Skeletal muscle cell (primary cell): ENCODE data around the gene RPS6KB2.

Experiments
- DNase-seq: peaks from one replicate; pipeline ENCODE4 v3.0.0-alpha.2; 2010; ENCODE audit warnings: low read depth
- H3K4me3 ChIP-seq: 2 replicates; pipeline ENCODE4 v1.5.1; 2011; ENCODE audit warnings: low read depth, mild to moderate bottlenecking, control low read depth, low read length, moderate library complexity

Gene RPS6KB2

GRCh38 chr11:67438158-67438902, 10.0 kb downstream of the RPS6KB2 start:
- no peak for DNase-seq
- no peak overlapping the region for H3K4me3 ChIP-seq

DNA sequence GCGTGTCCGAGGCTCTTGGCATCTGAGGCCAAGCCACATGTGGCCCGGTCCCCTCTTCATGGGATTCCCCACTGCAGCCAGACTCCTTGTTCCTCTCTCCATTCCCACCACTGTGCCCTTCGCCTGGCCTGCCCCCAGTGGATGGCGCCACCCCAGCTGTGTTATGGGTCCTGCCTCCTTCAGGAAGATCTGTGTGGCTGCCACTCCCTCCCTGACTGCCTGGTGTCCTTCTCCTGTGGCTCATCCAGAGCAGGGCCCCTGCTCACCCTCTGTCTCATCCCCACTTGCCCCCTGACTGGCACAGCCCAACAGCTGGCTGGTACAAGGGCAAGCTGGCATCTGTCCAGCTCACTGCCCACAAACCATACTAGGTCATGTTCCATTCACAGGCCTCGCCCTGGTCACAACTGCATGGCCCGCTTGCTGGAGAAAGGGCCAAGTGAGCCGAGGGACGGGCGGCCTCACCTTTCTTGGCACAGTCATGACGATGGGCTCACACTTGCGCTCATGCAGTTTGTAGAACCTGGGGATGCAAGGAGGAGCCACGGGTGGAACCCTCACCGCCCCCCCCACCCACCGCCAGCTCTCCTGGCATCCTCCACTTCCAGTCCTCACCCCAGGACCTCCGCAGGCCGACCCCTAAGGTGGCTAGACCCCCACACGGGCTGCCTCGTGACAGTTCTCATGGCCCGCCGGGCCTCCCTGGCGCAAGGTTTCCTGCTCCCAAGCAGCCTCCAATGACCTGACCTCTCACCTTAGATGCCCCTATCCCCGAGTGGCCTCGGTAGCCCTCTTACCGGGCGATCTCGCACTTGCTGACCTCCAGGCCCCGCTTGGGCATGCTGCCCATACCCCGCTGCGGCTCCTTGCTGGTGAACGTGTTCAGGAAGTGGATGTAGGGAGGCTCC, 11.3 kb downstream of the RPS6KB2 start:
- no peak for DNase-seq

GRCh38 chr11:67440229-67441097, 12.2 kb downstream of the RPS6KB2 start:
- H3K4me3 ChIP-seq: no peak overlapping the region
- DNase-seq: no peak

More for the DNA sequence above, 11.3 kb downstream of the RPS6KB2 start:
- H3K4me3 ChIP-seq: no peak overlapping the region

DNA sequence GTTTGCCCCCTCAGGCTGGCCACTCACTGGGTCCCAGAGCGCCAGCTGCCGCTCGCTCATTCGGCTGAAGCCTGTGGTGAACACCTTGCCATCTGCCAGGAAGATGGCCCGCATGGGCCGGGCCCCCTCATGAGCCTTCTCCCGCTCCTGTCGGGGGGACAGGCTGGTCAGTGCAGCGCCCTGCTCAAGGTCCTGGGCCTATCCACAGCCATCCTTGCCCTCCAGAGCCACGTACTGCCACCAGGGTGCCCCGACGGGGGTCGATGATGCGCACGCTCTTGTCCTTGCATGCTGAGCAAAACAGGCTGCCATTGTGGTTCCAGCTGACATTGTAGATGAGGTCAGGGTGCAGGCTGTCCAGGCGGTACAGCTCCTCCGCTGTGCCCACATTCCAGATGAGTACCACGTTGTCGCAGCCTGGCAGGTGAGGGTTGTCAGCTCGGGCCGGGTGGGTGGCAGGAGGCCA, 12.8 kb downstream of the RPS6KB2 start:
- no peak for DNase-seq
- H3K4me3 ChIP-seq: no peak overlapping the region

DNA sequence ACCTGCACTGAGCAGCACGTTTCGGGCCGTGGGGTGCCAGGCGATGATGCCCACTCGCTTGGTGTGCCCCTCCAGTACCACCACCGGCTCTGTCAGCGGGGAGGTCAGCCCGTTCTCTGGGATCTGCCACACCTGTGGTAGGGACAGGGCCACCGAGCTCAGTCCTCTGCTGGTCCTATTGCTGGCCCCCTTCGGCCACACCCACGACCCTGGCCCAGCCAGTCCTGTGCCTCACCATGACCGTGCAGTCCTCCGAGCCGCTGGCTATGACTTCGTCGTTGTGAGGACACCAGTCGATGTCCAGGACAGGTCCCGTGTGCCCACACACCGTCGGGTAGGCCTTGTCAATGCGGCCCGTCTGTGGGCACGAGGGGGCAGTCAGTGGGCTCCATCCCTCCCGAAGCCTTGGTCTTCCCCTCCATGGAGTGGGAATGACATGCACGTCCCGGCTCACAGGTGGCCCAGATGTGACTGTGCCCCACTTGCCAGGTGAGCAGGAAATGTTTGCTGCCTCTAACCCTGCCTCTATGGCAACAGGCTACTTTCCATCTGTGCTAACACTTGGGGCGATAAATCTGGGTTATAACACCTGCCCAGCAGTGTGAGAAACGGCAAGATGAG, 13.5 kb downstream of the RPS6KB2 start:
- no peak for DNase-seq
- no peak overlapping the region for H3K4me3 ChIP-seq

DNA sequence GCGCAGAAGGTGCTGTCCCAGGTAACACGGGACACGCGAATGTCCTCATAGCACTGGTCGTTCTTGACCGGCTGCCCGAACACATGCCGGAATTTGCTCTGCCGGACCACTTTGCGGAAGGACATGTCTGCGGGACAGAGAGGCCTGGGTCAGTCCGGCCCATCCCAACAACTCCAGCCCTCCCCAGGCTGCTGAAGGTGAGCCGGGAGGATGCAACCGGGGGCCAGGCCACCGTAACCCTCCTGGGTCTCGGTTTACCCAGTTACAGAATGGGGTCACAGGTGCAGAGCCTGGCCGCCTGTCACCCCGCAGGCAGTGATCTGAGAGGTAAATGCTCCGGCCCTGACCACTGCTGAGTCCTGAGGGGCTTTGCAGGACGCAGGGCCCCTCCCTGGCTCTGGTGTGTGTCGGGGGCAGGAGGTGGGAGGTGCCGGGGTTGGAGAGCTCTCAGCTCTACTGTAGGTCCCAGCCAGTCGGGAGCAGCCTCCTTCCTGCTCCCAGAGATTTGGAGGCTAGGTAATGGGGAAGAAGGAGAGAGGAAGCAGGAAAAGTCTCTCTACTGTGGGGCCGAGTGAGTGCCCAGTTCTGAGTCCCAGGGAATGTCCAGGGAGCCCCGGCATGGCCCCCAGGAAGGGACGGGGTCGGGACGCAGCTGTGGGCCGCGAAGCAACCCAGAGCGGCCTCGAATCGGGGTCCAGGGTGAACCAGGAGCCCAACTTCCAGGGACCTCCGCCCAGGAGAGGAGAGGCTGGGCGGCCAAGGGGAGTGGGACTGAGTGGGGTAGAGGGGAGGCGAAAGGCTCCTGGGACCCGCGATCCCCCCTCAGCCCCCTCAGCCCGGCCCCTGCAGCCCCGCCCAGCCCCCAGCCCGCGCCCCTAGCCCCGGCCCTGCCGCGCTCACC, 14.5 kb downstream of the RPS6KB2 start:
- H3K4me3 ChIP-seq: peak overlapping the region; percentile 85
- DNase-seq: no peak

GRCh38 chr11:67445515-67445914, 17.2 kb downstream of the RPS6KB2 start:
- H3K4me3 ChIP-seq: no peak overlapping the region

DNA sequence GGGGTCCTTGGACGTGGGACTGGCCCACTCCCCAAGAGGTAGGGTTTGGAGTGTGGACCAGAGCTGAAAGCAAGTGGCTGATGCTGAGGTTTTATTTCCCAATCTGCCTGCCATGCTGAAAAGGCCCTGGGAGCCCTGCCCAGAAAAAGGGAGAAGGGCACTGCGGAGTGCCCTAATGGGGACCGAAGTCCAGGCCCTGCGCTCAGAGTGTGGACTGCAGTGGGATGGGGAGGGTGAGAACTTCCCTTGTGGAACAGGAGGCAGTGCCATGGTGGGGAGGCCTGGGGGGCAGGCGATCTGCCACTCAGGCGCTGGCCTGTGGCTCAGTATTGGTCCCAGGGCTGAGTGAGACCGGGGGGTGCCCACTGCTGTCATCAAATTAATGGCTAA, 19.9 kb downstream of the RPS6KB2 start:
- DNase-seq: no peak
- H3K4me3 ChIP-seq: no peak overlapping the region

More at GRCh38 chr11:67445515-67445914, 17.2 kb downstream of the RPS6KB2 start:
- DNase-seq: no peak

DNA sequence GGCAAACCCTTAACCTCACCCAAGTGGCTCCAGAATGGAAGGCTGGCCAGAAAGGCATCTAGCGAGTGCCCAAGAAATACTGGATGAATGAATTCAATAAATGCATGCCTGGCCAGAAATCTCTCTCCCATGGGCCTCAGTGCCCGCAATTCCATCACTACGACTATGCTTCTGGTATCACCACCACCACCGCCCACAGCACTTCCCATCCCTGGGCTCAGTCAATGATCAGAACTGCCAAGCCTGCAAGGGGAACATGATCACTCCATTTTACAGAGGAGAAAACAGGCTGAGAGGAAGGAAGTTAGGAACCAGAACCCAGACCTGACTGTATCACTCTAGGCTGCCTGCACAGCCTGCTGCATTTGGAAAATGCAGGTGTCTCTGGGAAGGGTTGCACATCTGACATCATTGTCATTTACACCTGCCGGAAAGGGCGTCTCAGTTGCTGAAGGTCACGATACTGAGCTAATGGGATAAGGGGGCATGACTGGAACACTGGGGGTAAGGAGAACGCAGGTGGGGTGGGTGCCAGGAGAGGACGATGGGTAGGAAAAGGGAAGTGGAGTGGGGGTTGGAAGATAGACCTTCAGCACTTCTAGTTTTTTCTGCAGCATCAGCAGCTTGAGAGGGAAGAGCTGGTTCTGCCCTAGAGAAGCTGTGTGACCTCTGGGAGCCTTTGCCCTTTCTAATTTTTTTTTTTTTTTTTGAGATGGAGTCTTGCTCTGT, 21.0 kb downstream of the RPS6KB2 start:
- H3K4me3 ChIP-seq: no peak overlapping the region

DNA sequence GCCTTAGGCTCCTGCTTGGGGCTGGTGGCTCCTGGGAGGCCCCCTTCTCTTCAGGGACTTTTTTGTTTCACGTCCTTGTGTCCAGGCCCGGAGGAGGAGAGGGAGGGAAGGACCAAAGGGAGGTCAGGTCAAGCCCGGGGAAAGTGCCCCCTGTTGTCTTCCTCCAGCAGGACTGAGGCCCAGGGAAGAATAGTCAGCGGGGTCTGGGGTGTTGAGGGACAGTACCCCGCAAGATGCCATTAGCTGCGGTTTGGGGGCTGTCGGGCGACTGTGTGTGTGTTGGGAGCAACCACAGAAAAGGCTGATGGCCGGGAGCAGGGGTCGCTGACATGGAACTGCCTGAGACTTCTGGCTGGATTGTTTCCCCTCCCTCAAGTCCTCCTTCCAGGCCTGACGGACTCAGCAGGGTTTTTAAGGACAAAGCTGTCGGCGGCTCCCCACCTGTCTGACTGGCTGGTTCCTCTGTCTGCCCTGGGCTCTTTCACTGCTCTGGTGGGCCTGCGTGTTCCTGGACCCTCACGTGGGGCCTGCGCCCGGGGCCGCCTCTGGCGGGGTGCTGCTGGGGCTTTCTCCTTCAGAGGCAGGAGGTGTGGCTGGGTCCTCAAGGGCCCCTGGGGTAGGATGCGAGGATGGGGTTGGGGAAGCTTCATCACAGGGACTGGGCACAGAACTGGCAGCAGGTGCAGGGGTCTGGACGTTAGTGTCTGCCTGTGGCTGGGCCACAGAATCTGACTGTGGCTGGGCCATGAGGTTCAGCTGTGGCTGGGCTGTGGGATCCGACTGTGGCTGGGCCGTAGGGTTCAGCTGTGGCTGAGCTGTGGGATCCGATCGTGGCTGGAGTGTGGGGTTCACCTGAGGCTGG, 22.7 kb downstream of the RPS6KB2 start:
- DNase-seq: no peak
- H3K4me3 ChIP-seq: no peak overlapping the region

More for the DNA sequence above, 21.0 kb downstream of the RPS6KB2 start:
- DNase-seq: no peak

GRCh38 chr11:67451658-67451976, 23.3 kb downstream of the RPS6KB2 start:
- no peak for DNase-seq
- no peak overlapping the region for H3K4me3 ChIP-seq

GRCh38 chr11:67452141-67452952, 24.1 kb downstream of the RPS6KB2 start, which contains the start of gene GPR152:
GPR152 (minus strand) TSS chr11:67452729; CDS start chr11:67452724, 5 bp downstream.
- no peak for DNase-seq
- H3K4me3 ChIP-seq: no peak within 1 kb of the TSS

- no peak for DNase-seq
- H3K4me3 ChIP-seq: no peak overlapping the region
These were observed 25.8 kb downstream of the RPS6KB2 start for GRCh38 chr11:67453816-67454732.

DNA sequence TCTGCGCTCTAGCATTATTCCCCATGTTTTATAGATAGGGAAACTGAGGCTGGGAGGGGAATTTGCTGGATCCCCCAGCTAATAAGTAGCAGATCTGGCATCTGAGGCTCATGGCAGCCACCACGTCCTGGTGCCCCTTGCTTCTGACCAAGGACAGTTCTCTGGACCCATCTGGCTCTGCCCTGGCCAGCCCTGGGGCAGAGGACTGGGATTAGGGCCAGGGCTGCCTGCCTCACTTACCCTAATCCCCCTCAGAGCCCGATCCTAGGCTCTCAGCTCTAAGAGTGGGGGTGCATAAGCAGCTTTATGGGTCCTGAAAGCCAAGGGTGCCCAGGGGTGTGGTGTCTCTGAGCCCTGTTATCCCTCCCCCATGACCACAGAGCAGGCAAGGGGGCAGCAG, 26.8 kb downstream of the RPS6KB2 start, which contains the start of gene CABP4:
Gene CABP4 (plus strand): TSS at position 301 of the 400 bp plus-strand sequence. CDS start 70 bp downstream, at position 371.
- no peak within 1 kb of the TSS for H3K4me3 ChIP-seq
- DNase-seq: no peak
